Putamen (tissue), 1 donor: ENCODE measurements around the gene LRBA.
"Not testable (repeated sequence)": the region's sequence is repeated elsewhere in the genome, so short reads cannot be mapped to it uniquely, and the experiment has no call there.

Experiments
- DNase-seq: peaks from one replicate; pipeline ENCODE4 v3.0.0-alpha.2; 2016; ENCODE audit warnings: low spot score

The LRBA gene

GRCh38 chr4:150742930-150743329 lies 272.2 kb downstream of the LRBA start:
- DNase-seq, result not testable (repeated sequence)

- no peak for DNase-seq
Observed at GRCh38 chr4:150739591-150739990, 275.5 kb downstream of the LRBA start.

- DNase-seq, result no peak
Observed at GRCh38 chr4:150725957-150726523, 289.0 kb downstream of the LRBA start.

GRCh38 chr4:150723727-150724411 lies 291.2 kb downstream of the LRBA start:
- DNase-seq, result no peak

GRCh38 chr4:150722908-150723362 lies 292.1 kb downstream of the LRBA start:
- peak; percentile 6 for DNase-seq

GRCh38 chr4:150720973-150721518 lies 294.0 kb downstream of the LRBA start:
- no peak for DNase-seq

GRCh38 chr4:150717952-150718351 lies 297.1 kb downstream of the LRBA start:
- no peak for DNase-seq

- DNase-seq, result no peak
Observed at GRCh38 chr4:150714462-150715438, 300.3 kb downstream of the LRBA start.

- no peak for DNase-seq
Observed at GRCh38 chr4:150713251-150713650, 301.8 kb downstream of the LRBA start.

- DNase-seq, result no peak
Observed at GRCh38 chr4:150710770-150711375, 304.2 kb downstream of the LRBA start.

GRCh38 chr4:150708004-150708403 lies 307.1 kb downstream of the LRBA start:
- no peak for DNase-seq

- no peak for DNase-seq
Observed at GRCh38 chr4:150699599-150699998, 315.5 kb downstream of the LRBA start.

- no peak for DNase-seq
Observed at GRCh38 chr4:150695162-150695561, 319.9 kb downstream of the LRBA start.

GRCh38 chr4:150694438-150694837 lies 320.6 kb downstream of the LRBA start:
- DNase-seq, result no peak

GRCh38 chr4:150683775-150684350 lies 331.2 kb downstream of the LRBA start:
- no peak for DNase-seq

GRCh38 chr4:150682126-150682525 lies 333.0 kb downstream of the LRBA start:
- no peak for DNase-seq

GRCh38 chr4:150681063-150681462 lies 334.0 kb downstream of the LRBA start:
- no peak for DNase-seq

GRCh38 chr4:150680651-150681050 lies 334.4 kb downstream of the LRBA start:
- DNase-seq, result no peak

- no peak for DNase-seq
Observed at GRCh38 chr4:150679765-150680343, 335.2 kb downstream of the LRBA start.

- no peak for DNase-seq
Observed at GRCh38 chr4:150679018-150679764, 335.9 kb downstream of the LRBA start.
